K562 (cell line): ENCODE measurements around the gene CDK11B. TPM values are rescaled to one million over a fixed set of nuclear protein-coding genes. Genes with fewer than 3 reads are reported as not detected.
A peak's percentile ranks its signal among the peaks of the same experiment; 100 is the strongest.
"Not testable (repeated sequence)": the region's sequence is repeated elsewhere in the genome, so short reads cannot be mapped to it uniquely, and the experiment has no call there.

Experiments
- ATAC-seq: fragments of 200-7000 bp; cut with Tn5 transposase; 3 replicates; pipeline ENCODE4 v1.9.1; 2020; ENCODE audit warnings: moderate library complexity
- BruUV-seq: library from RNA; stranded (reverse); fragments of 400-500 nt; replicated peaks from 2 replicates; lab custom pipeline; 2021; lab: Mats Ljungman, UMichigan
- CTCF ChIA-PET: fragments of 300-600 bp; formaldehyde crosslinking; extraction: SDS; loops from one replicate; lab custom pipeline; 2021; ENCODE audit warnings: low intra/inter-chr PET ratio; lab: Yijun Ruan, JAX
- POLR2A ChIA-PET: fragments of 300-600, 350-650 bp; sonication (Branson Sonifier 250); formaldehyde crosslinking; extraction: SDS; loops from one replicate; lab custom pipeline; 2021; ENCODE audit warnings: antibody characterized with exemption, inconsistent platforms; lab: Yijun Ruan, JAX
- DNase-seq, 4 experiments: peaks; one replicate each; pipeline versions ENCODE4 v3.0.0 to v3.0.0-alpha.2; 2011 to 2018; ENCODE audit warnings: low spot score in 3 of 4, mixed read lengths in 3 of 4; ENCODE audit errors: extremely low read depth in 1 of 4
- FAIRE-seq: peaks from 2 replicates; lab custom pipeline; 2011; peaks lifted over from hg19 to GRCh38; lab: Jason Lieb, UNC
- H2AFZ ChIP-seq: 2 replicates; pipeline ENCODE4 v1.6.0; 2011; ENCODE audit warnings: low read depth, low read length, control low read depth, inconsistent platforms
- H3K27ac ChIP-seq: fragments of 200-600 bp; 3 replicates; pipeline ENCODE4 v1.8.0; 2011; ENCODE audit warnings: low read depth, mild to moderate bottlenecking, control low read depth, inconsistent platforms, low read length, moderate library complexity, mixed read lengths; ENCODE audit errors: extremely low read depth
- H3K27me3 ChIP-seq, 2 experiments: fragments of 300-600 bp in 1 of 2; 2 replicates in 1 of 2; 3 replicates in 1 of 2; pipeline versions ENCODE4 v1.6.0 to v1.8.0; 2011; ENCODE audit warnings: inconsistent platforms in 2 of 2, low read length in 2 of 2, mild to moderate bottlenecking in 1 of 2, mixed read lengths in 1 of 2, moderate library complexity in 1 of 2; ENCODE audit not compliant: control insufficient read depth in 2 of 2, insufficient read depth in 2 of 2
- H3K36me3 ChIP-seq: fragments of 300-600 bp; 3 replicates; pipeline ENCODE4 v1.8.0; 2011; ENCODE audit warnings: mild to moderate bottlenecking, low read length, inconsistent platforms; ENCODE audit not compliant: control insufficient read depth, insufficient read depth
- H3K4me1 ChIP-seq, 2 experiments: fragments of 200-600 bp in 1 of 2; replicated peaks in 1 of 2; 2 replicates in 1 of 2; 3 replicates in 1 of 2; pipeline versions ENCODE4 v1.5.1 to v1.8.0; 2011; ENCODE audit warnings: inconsistent platforms in 2 of 2, low read length in 2 of 2, mild to moderate bottlenecking in 1 of 2, mixed read lengths in 1 of 2, moderate library complexity in 1 of 2; ENCODE audit not compliant: control insufficient read depth in 2 of 2, insufficient read depth in 2 of 2
- H3K4me2 ChIP-seq: 2 replicates; pipeline ENCODE4 v1.6.1; 2011; ENCODE audit warnings: low read length, control low read depth, inconsistent platforms, mixed read lengths; ENCODE audit not compliant: insufficient read depth
- H3K4me3 ChIP-seq: fragments of 200-600 bp; sonication (generic), shearing (Covaris generic); 2 replicates; pipeline ENCODE4 v1.5.1; 2016; ENCODE audit warnings: control low read depth, inconsistent platforms
- H3K79me2 ChIP-seq: fragments of 200-600 bp; 3 replicates; pipeline ENCODE4 v1.8.0; 2011; ENCODE audit warnings: low read length, inconsistent platforms; ENCODE audit not compliant: control insufficient read depth, insufficient read depth
- H3K9ac ChIP-seq, 2 experiments: 2 replicates each; pipeline versions ENCODE4 v1.6.0 to v1.6.1; 2011; ENCODE audit warnings: low read depth in 2 of 2, low read length in 2 of 2, control low read depth in 1 of 2, inconsistent platforms in 1 of 2, mild to moderate bottlenecking in 1 of 2, mixed read lengths in 1 of 2; ENCODE audit not compliant: insufficient read depth in 1 of 2
- H3K9me1 ChIP-seq: one replicate; pipeline ENCODE4 v1.6.0; 2011; ENCODE audit warnings: inconsistent platforms, mild to moderate bottlenecking, low read length, moderate library complexity; ENCODE audit not compliant: control insufficient read depth, insufficient read depth
- H3K9me3 ChIP-seq: replicated peaks from 2 replicates; pipeline ENCODE4 v1.5.1; 2011; ENCODE audit warnings: low read depth, low read length, inconsistent platforms; ENCODE audit not compliant: control insufficient read depth, insufficient read depth
- H4K20me1 ChIP-seq: replicated peaks from 2 replicates; pipeline ENCODE4 v1.6.1; 2011; ENCODE audit warnings: low read length, inconsistent platforms, mixed read lengths; ENCODE audit not compliant: control insufficient read depth, insufficient read depth
- EP300 ChIP-seq: IDR thresholded peaks from 2 replicates; pipeline ENCODE4 v1.6.1; 2012; ENCODE audit warnings: low read length, improper control_type of control experiment
- MBD2 ChIP-seq: sonication (generic); IDR thresholded peaks from 2 replicates; pipeline ENCODE4 v1.6.1; 2016; ENCODE audit warnings: low read depth, borderline replicate concordance
- MGA ChIP-seq: fragments of 450-650 bp; IDR thresholded peaks from 2 replicates; pipeline ENCODE4 v1.6.1; 2016; ENCODE audit warnings: mild to moderate bottlenecking, moderate library complexity
- SRF ChIP-seq, 2 experiments: fragments of 250-450, 450-650 bp in 1 of 2; sonication (Bioruptor Pico) in 1 of 2; sonication (generic) in 1 of 2; formaldehyde crosslinking; IDR thresholded peaks; 2 replicates each; pipeline versions ENCODE4 v1.5.0 to v1.5.1; 2020 to 2022; ENCODE audit warnings: mild to moderate bottlenecking in 1 of 2, missing genetic modification reagents in 1 of 2
- WGBS: fragments of 100-300 bp; shearing (Covaris generic); methylation state at CpG from one replicate; pipeline ENCODE4 v1.1.6; 2016; ENCODE audit warnings: low coverage, mixed read lengths; ENCODE audit not compliant: insufficient coverage; ENCODE audit errors: missing lambda C conversion rate; 5-methylcytosine and 5-hydroxymethylcytosine counted together
- in situ Hi-C: fragments of 300-500 bp; cut with MboI; formaldehyde crosslinking; loops from 4 replicates; pipeline ENCODE4 v1.15.0; 2018; ENCODE audit warnings: inconsistent platforms, mixed read lengths
- intact Hi-C: fragments of 100-400 bp; cut with micrococcal nuclease; formaldehyde crosslinking; loops from 2 replicates; pipeline ENCODE4 v1.14.2; 2022
- polyA plus RNA-seq, 8 experiments: library from polyadenylated mRNA; depleted of rRNA in 4 of 8; stranded (reverse) in 5 of 8; unstranded in 3 of 8; fragments of >200 nt; fragmentation: Nextera tagmentation in 2 of 8; fragmentation: Illumina TruSeq in 1 of 8; extraction: Ambion mirVana in 2 of 8; extraction: Trizol in 1 of 8; gene quantifications; 2 replicates each; pipeline versions ENCODE4 v1.2.1 to v1.2.3, GENCODE V29; 2011 to 2014; ENCODE audit warnings: inconsistent platforms in 1 of 8, missing spikeins in 1 of 8
- total RNA-seq, 7 experiments: library from RNA; depleted of rRNA in 6 of 7; stranded (reverse); fragments of >200 nt in 6 of 7; fragmentation: Illumina TruSeq in 2 of 7; extraction: Trizol in 2 of 7; gene quantifications; 2 replicates each; pipeline versions ENCODE4 v1.2.1 to v1.2.3, GENCODE V29; 2011 to 2021; ENCODE audit warnings: low replicate concordance in 1 of 7

CDK11B gene
- total and polyA plus RNA-seq, 9 of the 15 experiments (the other 6 are each of a cell fraction or from before 2014, with no cell fraction given): 2.8 to 52.2 (median 19.5) TPM

DNA sequence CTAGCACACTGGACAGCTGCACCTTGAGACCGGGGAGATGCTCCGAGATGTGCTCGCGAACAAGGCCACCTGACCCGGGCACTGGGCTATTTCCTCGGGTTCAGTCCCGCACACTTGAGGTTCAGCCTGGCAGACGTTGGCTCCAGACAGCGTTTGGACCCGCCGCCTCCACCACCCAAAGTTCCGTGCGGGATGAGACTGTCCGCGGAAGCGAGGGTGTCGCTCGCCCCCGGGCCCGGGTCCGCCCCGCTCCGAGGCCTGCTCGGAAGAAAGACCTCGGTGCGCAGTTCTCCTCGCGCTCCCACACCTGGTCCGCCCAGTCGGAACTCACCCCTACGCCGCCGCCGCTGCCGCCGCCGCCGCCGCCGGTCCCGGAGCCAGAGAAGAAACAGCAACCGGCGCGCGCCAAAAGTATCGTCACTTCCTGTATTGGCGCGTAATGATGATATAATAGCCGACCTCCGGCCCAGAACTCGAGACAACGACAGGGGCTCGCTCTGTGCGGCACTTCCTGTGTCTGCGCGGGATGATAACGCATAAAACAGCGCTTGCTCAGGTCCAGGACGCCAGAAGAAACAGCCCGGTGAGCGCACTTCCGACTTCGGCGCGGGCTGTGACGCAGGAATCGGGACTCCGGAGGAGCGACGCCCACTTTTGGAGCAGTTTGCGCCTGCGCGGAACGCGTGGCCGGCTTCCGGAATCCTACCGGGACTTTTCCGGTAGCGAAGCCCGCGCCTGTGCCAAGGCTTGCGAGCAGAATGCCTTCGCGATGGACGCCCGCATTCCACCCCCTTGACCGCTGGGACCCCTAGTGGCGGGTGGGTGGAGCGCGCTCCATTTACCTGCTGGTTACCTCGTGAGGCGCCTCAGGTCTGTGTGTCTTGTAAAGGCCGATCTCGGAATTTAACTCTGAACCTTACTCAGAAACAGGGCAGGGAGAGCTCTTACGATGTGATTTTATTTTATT lies at the start of gene CDK11B (continued):
- peak; percentile 66 for TF ChIP-seq MBD2
- peak; percentile 57 for TF ChIP-seq MGA
- peak; percentile 46 for TF ChIP-seq EP300
- TF ChIP-seq SRF (CRISPR knock-in tag; IDR thresholded peaks at IDR 0.05): 0 out of 4 replicates have a peak, but pooled peaks of 1 of the 2 experiments have one; percentile 66
- TF ChIP-seq, all 486 proteins: peak for 121; not testable (repeated sequence) for 365

DNA sequence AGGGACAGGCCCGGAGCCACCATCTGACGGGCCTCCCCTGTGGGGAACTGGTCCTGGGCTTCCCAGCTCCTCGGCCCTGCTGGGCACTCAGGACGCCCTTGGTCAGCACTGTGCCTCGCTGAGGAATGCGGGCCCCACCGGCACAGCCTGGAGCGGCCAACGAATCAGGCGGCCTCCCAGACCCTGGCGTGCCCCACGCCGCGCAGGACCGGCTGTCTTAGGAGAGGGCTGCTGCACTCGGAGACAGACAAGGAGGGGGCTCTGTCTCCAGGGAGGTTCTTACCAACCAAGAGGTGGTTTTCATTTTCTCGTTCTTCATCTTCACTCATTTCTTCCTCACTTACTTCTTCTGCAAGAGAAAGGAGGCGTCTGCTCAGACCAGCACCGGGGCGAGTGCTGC lies 49.1 kb upstream of the CDK11B start:
- in situ Hi-C loops, H3K4me2 ChIP-seq, intact Hi-C loops, H3K9me1 ChIP-seq, ATAC-seq, H4K20me1 ChIP-seq, H3K4me1 ChIP-seq, H3K4me3 ChIP-seq, H3K79me2 ChIP-seq, CTCF ChIA-PET, H2AFZ ChIP-seq, BruUV-seq, H3K27me3 ChIP-seq, H3K9ac ChIP-seq, H3K27ac ChIP-seq, POLR2A ChIA-PET, FAIRE-seq, H3K9me3 ChIP-seq, DNase-seq: not testable (repeated sequence)
- WGBS: no CpG with 5 or more reads among the region's 20 CpGs
- H3K36me3 ChIP-seq: peaks cover 18% of the 10 kb centered on the region; the same call in 1 of the 3 replicates
